ENCODE results near the gene ELP5.
A peak's percentile ranks its signal among the peaks of the same experiment; 100 is the strongest.

The ELP5 gene

DNA sequence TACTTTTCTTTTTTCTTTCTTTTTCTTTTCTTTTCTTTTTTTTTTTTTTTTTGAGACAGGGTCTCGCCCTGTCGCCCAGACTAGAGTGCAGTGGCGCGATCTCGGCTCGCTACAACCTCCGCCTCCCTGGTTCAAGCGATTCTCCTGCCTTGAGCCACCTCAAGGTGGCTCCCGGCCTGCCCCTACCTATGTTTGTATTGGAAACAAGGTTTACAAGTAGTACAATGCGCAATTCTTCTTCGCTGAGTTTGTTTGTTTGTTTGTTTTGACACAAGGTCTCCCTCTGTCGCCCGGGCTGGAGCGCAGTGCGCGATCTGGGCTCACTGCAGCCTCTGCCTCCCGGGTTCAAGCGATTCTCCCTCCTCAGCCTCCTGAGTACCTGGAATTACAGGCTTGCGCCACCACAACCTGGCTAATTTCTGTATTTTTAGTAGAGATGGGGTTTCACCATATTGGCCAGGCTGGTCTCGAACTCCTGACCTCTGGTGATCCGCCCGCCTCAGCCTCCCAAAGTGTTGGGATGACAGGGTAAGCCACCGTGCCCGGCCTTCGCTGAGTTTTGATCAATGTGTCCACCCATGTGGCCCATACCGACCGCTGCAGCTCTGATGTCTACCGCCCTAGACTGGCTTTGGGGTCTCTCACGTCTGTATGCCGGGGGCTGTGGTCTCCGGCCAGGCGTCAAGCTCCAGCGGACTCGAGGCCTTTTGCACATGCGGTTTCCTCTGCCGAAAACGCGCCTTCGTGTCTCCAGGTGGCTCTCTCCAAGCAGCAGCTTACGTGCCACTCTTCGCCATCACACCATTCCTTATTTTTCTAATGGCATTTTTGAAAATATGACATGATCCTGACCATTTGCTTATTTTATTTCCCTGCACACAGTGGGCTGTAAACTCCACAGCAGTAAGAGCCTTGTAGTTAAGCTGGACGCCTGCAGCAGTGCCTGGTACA is 43.5 kb downstream of the ELP5 start:
- H3K4me3 ChIP-seq (ENCODE audit: low read length) = peak overlapping the region; percentile 34
- DNase-seq (ENCODE audit: low read depth) = no peak
- TF ChIP-seq, protein P1, sequence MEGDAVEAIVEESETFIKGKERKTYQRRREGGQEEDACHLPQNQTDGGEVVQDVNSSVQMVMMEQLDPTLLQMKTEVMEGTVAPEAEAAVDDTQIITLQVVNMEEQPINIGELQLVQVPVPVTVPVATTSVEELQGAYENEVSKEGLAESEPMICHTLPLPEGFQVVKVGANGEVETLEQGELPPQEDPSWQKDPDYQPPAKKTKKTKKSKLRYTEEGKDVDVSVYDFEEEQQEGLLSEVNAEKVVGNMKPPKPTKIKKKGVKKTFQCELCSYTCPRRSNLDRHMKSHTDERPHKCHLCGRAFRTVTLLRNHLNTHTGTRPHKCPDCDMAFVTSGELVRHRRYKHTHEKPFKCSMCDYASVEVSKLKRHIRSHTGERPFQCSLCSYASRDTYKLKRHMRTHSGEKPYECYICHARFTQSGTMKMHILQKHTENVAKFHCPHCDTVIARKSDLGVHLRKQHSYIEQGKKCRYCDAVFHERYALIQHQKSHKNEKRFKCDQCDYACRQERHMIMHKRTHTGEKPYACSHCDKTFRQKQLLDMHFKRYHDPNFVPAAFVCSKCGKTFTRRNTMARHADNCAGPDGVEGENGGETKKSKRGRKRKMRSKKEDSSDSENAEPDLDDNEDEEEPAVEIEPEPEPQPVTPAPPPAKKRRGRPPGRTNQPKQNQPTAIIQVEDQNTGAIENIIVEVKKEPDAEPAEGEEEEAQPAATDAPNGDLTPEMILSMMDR (IDR thresholded peaks at IDR 0.05; ENCODE audit: insufficient read depth, low read depth, low read length, missing control alignments) = peak; percentile 13

DNA sequence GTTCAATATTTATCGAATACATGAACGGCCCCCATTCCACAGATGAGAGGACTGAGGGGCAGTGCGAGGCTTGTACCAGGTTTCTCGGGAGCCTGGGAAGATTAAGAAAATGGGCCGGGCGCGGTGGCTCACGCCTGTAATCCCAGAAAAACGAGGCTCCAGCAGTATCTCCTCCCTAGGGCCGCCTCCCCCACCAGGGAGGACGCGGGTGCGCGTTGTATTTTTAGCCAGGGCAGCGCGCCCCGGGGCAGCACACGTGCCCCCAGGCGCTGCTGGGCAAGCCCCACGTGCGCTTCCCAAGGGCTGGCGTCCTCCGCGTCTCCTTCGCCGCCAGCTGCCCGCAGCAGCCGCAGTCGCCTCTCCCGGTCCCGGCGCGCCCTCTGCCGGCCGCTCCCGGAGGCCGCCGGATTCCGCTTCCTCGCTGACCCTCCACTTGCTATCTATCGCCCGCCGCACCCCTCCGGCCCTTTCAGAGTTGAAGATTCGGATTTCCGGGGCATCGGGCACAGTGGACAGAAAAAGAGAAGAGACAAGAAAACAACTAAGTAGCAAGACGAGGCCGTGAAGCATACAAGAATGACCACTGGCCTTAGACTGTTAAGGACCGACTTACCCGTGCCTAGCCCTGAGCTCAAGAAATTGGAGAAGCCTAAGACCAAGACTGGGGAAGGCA is 44.3 kb downstream of the ELP5 start:
- TF ChIP-seq, protein P1 (IDR thresholded peaks at IDR 0.05; ENCODE audit: insufficient read depth, low read depth, low read length, missing control alignments) = peak; percentile 56
- peak; percentile 76 for DNase-seq (ENCODE audit: low read depth)
- H3K4me3 ChIP-seq (ENCODE audit: low read length) = no peak overlapping the region

DNA sequence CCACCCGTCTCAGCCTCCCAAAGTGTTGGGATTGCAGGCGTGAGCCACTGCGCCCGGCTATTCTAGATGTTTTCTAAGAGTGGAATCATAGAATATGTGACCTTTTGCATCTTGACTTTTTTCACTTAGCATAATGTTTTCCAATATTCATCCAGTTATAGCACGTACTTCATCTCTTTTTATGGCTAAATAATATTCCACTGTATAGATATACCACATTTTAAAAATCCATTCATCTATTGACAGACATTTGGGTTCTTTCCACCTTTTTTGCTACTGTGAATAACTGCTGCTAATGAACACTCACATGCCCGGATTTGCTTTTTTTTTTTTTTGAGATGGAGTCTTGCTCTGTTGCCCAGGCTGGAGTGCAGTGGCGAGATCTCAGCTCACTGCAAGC is 52.2 kb downstream of the ELP5 start:
- DNase-seq (ENCODE audit: low read depth) = no peak
- no peak overlapping the region for H3K4me3 ChIP-seq (ENCODE audit: low read length)
- TF ChIP-seq, protein P1 (IDR thresholded peaks at IDR 0.05; ENCODE audit: insufficient read depth, low read depth, low read length, missing control alignments) = no peak

DNA sequence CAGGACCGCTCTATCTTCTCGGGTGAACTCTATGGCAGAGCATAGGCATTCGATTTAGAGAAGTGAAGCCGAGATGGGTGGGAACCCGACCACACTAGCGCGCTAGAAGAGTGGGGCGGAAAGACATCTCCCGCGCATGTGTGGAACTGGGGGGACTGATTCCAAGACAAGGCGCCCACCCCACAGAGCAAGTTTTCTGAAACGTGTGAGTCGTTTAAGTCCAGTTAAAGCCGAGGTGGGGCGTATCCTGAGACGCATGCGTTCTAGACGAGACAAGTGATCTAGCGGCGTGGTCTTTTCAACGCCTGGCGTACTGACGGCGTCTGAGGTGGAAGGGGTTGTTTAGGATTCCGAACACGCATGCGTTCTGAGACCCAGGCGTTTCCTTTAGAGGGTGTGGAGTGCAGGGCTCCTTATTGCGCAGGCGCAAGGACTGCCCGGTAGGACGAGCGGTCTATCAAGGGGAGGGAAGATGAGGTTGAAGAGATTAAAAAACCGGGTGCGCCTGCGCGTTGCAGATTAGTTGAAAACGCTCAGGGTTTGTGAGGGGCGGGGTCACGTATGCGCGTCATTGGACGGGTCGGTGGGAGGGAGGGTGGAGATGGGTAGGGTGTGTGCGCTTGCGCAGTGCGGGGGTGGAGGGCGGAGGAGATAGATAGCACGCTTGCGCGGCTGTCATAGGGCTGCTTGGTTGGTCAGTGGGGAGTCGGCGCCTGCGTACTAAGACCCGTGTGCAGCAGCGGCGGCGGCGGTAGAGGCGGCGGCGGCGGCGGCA is 55.1 kb downstream of the ELP5 start, which contains the start of gene EIF5A:
TSS of gene EIF5A (plus strand) at position 718 of the 775 bp plus-strand sequence. CDS start 2,008 bp downstream, outside the sequence.
- peak; percentile 100 for DNase-seq (ENCODE audit: low read depth)
- peak within 1 kb of the TSS; percentile 90 for H3K4me3 ChIP-seq (ENCODE audit: low read length)
- TF ChIP-seq, protein P1 (IDR thresholded peaks at IDR 0.05; ENCODE audit: insufficient read depth, low read depth, low read length, missing control alignments) = no peak

DNA sequence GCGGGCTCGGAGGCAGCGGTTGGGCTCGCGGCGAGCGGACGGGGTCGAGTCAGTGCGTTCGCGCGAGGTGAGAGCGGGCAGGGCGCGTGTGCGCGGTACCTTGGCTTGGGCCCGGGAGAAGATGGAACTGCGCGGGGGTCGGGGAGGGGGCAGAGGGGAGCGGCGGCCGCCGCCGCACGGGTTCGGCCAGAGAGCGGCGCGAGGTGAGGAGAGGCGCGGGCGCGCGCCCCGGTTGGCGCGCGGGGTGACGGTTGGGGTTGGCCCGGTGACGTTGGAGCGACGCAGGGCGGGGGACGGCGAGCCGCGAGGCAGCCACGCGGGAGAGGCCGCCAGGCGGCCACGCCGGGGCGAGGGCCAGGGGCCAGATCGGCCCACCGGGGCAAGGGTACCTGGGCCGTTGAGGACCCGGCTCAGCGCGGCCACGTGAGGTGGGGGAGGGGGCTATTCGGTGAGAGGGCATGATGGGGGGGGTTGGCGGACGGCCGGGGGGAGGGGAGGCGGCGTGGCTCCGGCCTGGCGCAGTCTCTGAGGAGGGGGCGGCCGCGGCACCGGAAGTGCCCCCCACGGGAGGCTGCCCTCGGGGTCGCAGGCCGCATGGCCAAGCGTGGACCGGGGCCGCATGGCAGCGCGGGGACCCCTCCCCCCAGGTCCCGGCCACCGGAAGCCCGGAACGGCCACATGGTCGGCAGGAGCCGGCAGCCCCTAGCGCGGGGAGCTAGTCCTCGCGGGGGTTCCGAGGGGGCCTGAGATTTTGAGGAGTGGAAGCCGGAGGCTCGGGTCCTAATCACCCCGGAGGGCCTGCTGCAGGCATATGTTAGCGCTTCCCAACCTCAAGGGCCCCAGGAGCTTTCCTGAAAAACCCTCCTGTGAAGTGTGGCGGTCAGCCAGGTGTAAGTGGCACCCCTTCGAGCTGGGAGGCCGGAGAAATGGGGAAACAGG is 55.9 kb downstream of the ELP5 start:
- peak; percentile 52 for DNase-seq (ENCODE audit: low read depth)
- TF ChIP-seq, protein P1 (IDR thresholded peaks at IDR 0.05; ENCODE audit: insufficient read depth, low read depth, low read length, missing control alignments) = no peak
- peak overlapping the region; percentile 90 for H3K4me3 ChIP-seq (ENCODE audit: low read length)

All from epithelial cell of esophagus (primary cell).